ENCODE measurements around the gene MKNK2.

- TF ChIP-seq POLR2A (IDR thresholded peaks at IDR 0.05) (no peak), CTCF (IDR thresholded peaks at IDR 0.05) (no peak)
These were observed 16.1 kb downstream of the MKNK2 start for GRCh38 chr19:2034729-2035589.

Data from right lobe of liver (tissue), 4 donors.